Measurements from ENCODE around the gene CTNNA2.

Gene CTNNA2

DNA sequence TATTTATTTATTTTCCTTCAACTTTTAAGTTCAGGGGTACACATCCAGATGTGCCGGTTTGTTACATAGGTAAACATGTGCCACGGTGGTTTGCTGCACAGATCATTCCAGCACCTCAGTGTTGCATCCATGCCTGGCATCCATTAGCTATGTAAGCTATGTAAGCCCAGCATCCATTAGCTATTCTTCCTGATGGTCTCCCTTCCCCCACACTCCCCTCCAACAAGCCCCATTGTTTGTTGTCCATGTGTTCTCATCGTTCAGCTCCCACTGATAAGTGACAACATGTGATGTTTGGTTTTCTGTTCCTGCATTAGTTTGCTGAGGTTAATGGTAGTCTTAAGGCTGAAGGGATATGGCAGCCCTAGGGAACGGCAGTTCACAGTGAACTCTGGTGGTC is 203.4 kb downstream of the CTNNA2 start:
- H3K9me3 ChIP-seq (ENCODE audit: insufficient read depth, low read length), result no peaks in the 10 kb centered on the region
- H3K27me3 ChIP-seq (ENCODE audit: low read depth, low read length), result no peaks in the 10 kb centered on the region
- no peaks in the 10 kb centered on the region for H3K4me1 ChIP-seq (ENCODE audit: low read length)
- no peak overlapping the region for H3K27ac ChIP-seq (ENCODE audit: low read length)
- H3K4me2 ChIP-seq (ENCODE audit: low read length), result no peak overlapping the region
- no peak overlapping the region for H2AFZ ChIP-seq (ENCODE audit: low read depth, low read length)
- no peaks in the 10 kb centered on the region for H3K36me3 ChIP-seq (replicated peaks; ENCODE audit: low read depth, low read length)
- H3K9ac ChIP-seq (ENCODE audit: low read length), result no peak overlapping the region
- no peaks in the 10 kb centered on the region for H4K20me1 ChIP-seq (ENCODE audit: insufficient read depth, low read length)
- no peaks in the 10 kb centered on the region for H3K79me2 ChIP-seq (ENCODE audit: low read length)
- H3K4me3 ChIP-seq (ENCODE audit: low read length), result no peak overlapping the region
- no peak for TF ChIP-seq EZH2phosphoT487 (IDR thresholded peaks at IDR 0.05; ENCODE audit: low read depth)
- TF ChIP-seq, protein P1, sequence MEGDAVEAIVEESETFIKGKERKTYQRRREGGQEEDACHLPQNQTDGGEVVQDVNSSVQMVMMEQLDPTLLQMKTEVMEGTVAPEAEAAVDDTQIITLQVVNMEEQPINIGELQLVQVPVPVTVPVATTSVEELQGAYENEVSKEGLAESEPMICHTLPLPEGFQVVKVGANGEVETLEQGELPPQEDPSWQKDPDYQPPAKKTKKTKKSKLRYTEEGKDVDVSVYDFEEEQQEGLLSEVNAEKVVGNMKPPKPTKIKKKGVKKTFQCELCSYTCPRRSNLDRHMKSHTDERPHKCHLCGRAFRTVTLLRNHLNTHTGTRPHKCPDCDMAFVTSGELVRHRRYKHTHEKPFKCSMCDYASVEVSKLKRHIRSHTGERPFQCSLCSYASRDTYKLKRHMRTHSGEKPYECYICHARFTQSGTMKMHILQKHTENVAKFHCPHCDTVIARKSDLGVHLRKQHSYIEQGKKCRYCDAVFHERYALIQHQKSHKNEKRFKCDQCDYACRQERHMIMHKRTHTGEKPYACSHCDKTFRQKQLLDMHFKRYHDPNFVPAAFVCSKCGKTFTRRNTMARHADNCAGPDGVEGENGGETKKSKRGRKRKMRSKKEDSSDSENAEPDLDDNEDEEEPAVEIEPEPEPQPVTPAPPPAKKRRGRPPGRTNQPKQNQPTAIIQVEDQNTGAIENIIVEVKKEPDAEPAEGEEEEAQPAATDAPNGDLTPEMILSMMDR (IDR thresholded peaks at IDR 0.05; ENCODE audit: low read depth, low read length), result no peak

DNA sequence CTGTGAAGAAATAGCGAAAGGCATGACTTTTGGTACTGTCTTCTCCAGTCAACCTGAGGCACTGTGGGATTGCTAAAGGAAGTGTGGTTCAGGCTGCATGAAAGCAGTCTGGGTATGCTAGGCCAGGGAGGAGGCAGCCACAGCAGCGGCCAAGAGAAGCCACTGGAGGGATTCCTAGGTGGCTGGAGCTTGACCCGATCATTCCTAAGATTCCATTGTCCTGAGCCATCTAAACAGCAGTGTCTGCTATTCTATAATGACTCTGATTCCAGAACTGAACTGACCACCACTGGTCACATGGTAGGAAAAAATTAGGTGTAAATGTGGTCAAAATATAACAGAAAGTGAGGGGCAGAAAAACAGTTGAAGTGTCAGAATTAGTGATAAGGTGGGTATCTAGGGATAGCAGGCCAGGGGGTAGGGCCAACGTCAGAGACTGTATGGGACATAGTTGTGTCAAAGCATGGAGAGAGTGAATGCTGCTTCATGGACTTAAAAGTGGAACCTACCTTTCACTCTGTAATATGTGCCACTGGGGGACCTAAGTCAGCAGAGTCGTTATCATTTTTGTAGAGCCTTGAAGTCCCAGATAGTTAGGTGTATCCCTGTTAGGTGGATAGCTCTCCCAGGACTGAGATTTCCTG is 204.6 kb downstream of the CTNNA2 start:
- H3K36me3 ChIP-seq (replicated peaks; ENCODE audit: low read depth, low read length), result no peaks in the 10 kb centered on the region
- no peaks in the 10 kb centered on the region for H3K9me3 ChIP-seq (ENCODE audit: insufficient read depth, low read length)
- no peak overlapping the region for H3K27ac ChIP-seq (ENCODE audit: low read length)
- no peak for TF ChIP-seq EZH2phosphoT487 (IDR thresholded peaks at IDR 0.05; ENCODE audit: low read depth)
- TF ChIP-seq, protein P1 (IDR thresholded peaks at IDR 0.05; ENCODE audit: low read depth, low read length), result no peak
- H3K79me2 ChIP-seq (ENCODE audit: low read length), result no peaks in the 10 kb centered on the region
- no peak overlapping the region for H3K4me3 ChIP-seq (ENCODE audit: low read length)
- no peak overlapping the region for H3K9ac ChIP-seq (ENCODE audit: low read length)
- H3K4me1 ChIP-seq (ENCODE audit: low read length), result no peaks in the 10 kb centered on the region
- no peaks in the 10 kb centered on the region for H3K27me3 ChIP-seq (ENCODE audit: low read depth, low read length)
- H4K20me1 ChIP-seq (ENCODE audit: insufficient read depth, low read length), result no peaks in the 10 kb centered on the region
- H3K4me2 ChIP-seq (ENCODE audit: low read length), result no peak overlapping the region
- no peak overlapping the region for H2AFZ ChIP-seq (ENCODE audit: low read depth, low read length)

DNA sequence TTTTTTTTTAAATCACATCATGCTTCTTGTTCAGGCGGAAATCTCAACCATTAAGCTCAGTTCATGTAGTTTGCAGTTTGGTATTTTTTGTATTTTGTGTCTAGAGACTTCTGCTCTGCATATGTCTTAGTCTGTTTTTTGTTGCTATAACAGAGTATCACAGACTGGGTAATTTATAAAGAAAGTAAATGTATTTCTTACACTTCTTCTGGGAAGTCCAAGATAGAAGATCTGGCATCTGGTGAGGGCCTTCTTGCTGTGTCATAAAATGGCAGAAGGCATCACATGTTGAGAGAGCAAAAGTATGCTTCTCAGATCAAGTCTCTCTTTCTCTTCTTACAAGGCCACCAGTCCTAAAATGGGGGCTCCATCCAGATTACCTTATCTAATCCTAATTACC is 208.2 kb downstream of the CTNNA2 start:
- no peaks in the 10 kb centered on the region for H4K20me1 ChIP-seq (ENCODE audit: insufficient read depth, low read length)
- no peak overlapping the region for H3K27ac ChIP-seq (ENCODE audit: low read length)
- H3K79me2 ChIP-seq (ENCODE audit: low read length), result no peaks in the 10 kb centered on the region
- no peak overlapping the region for H2AFZ ChIP-seq (ENCODE audit: low read depth, low read length)
- H3K4me2 ChIP-seq (ENCODE audit: low read length), result no peak overlapping the region
- H3K9me3 ChIP-seq (ENCODE audit: insufficient read depth, low read length), result no peaks in the 10 kb centered on the region
- no peaks in the 10 kb centered on the region for H3K4me1 ChIP-seq (ENCODE audit: low read length)
- H3K4me3 ChIP-seq (ENCODE audit: low read length), result no peak overlapping the region
- no peaks in the 10 kb centered on the region for H3K36me3 ChIP-seq (replicated peaks; ENCODE audit: low read depth, low read length)
- no peak for TF ChIP-seq EZH2phosphoT487 (IDR thresholded peaks at IDR 0.05; ENCODE audit: low read depth)
- TF ChIP-seq, protein P1 (IDR thresholded peaks at IDR 0.05; ENCODE audit: low read depth, low read length), result no peak
- no peaks in the 10 kb centered on the region for H3K27me3 ChIP-seq (ENCODE audit: low read depth, low read length)
- H3K9ac ChIP-seq (ENCODE audit: low read length), result no peak overlapping the region

DNA sequence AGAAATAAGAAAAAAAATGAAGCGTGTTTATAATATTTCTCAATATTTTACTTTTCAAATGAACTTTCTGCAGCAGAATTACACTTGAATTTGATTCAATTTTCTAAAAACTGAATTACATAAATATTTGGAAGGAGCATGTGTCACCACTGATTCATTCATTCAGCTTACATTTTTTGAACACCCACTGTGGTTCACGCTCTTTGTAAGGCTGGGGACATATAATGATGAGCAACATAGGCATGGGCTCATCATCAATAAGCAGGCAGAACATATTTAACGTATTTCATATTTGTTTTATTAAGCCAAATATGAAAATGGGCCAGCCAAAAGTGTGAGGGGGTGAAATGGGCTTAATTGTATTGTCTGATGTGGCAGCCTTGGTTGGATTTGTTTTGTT is 209.1 kb downstream of the CTNNA2 start:
- no peak overlapping the region for H3K4me2 ChIP-seq (ENCODE audit: low read length)
- no peak overlapping the region for H3K27ac ChIP-seq (ENCODE audit: low read length)
- H3K9ac ChIP-seq (ENCODE audit: low read length), result no peak overlapping the region
- H4K20me1 ChIP-seq (ENCODE audit: insufficient read depth, low read length), result no peaks in the 10 kb centered on the region
- H3K36me3 ChIP-seq (replicated peaks; ENCODE audit: low read depth, low read length), result no peaks in the 10 kb centered on the region
- no peaks in the 10 kb centered on the region for H3K27me3 ChIP-seq (ENCODE audit: low read depth, low read length)
- TF ChIP-seq, protein P1 (IDR thresholded peaks at IDR 0.05; ENCODE audit: low read depth, low read length), result no peak
- TF ChIP-seq EZH2phosphoT487 (IDR thresholded peaks at IDR 0.05; ENCODE audit: low read depth), result no peak
- no peaks in the 10 kb centered on the region for H3K79me2 ChIP-seq (ENCODE audit: low read length)
- no peak overlapping the region for H3K4me3 ChIP-seq (ENCODE audit: low read length)
- H3K4me1 ChIP-seq (ENCODE audit: low read length), result no peaks in the 10 kb centered on the region
- H2AFZ ChIP-seq (ENCODE audit: low read depth, low read length), result no peak overlapping the region
- no peaks in the 10 kb centered on the region for H3K9me3 ChIP-seq (ENCODE audit: insufficient read depth, low read length)

Data from OCI-LY3 (cell line).